GM21723 (cell line): ENCODE results near the gene C1orf232.

Experiments
- ATAC-seq: cut with Tn5 transposase; IDR thresholded peaks from one replicate; pipeline ENCODE4 v1.9.1; 2021; ENCODE audit warnings: mild to moderate bottlenecking, moderate library complexity; ENCODE audit not compliant: unreplicated experiment

C1orf232 gene

GRCh38 chr1:26168410-26169197, at the start of gene C1orf232:
Gene C1orf232, minus strand, starts transcription at chr1:26168963. Its CDS starts 464 bp downstream, at chr1:26168499.
- no peak for ATAC-seq

- no peak for ATAC-seq
Observed at GRCh38 chr1:26215246-26215645, 46.5 kb upstream of the C1orf232 start.

- ATAC-seq = no peak
Observed at GRCh38 chr1:26213335-26213905, 44.7 kb upstream of the C1orf232 start.

GRCh38 chr1:26212726-26213125, 44.0 kb upstream of the C1orf232 start:
- no peak for ATAC-seq

GRCh38 chr1:26210147-26210870, 41.5 kb upstream of the C1orf232 start:
- no peak for ATAC-seq

GRCh38 chr1:26203642-26204318, 35.0 kb upstream of the C1orf232 start:
- no peak for ATAC-seq

GRCh38 chr1:26200413-26200812, 31.6 kb upstream of the C1orf232 start:
- no peak for ATAC-seq

- no peak for ATAC-seq
Observed at GRCh38 chr1:26197813-26198212, 29.1 kb upstream of the C1orf232 start.

- no peak for ATAC-seq
Observed at GRCh38 chr1:26197301-26197700, 28.5 kb upstream of the C1orf232 start.

- ATAC-seq = no peak
Observed at GRCh38 chr1:26195805-26196204, 27.0 kb upstream of the C1orf232 start.

- ATAC-seq = no peak
Observed at GRCh38 chr1:26191739-26192138, 23.0 kb upstream of the C1orf232 start.

GRCh38 chr1:26190373-26190987, 21.7 kb upstream of the C1orf232 start, which contains the start of gene CATSPER4:
Gene CATSPER4, plus strand, starts transcription at chr1:26190602. Its CDS starts 26 bp downstream, at chr1:26190628.
- ATAC-seq = no peak

- no peak for ATAC-seq
Observed at GRCh38 chr1:26189751-26190275, 21.1 kb upstream of the C1orf232 start.

GRCh38 chr1:26189331-26189730, 20.6 kb upstream of the C1orf232 start:
- ATAC-seq = no peak

GRCh38 chr1:26188477-26188876, 19.7 kb upstream of the C1orf232 start:
- no peak for ATAC-seq

GRCh38 chr1:26187882-26188281, 19.1 kb upstream of the C1orf232 start:
- no peak for ATAC-seq

- no peak for ATAC-seq
Observed at GRCh38 chr1:26184883-26185282, 16.1 kb upstream of the C1orf232 start.

GRCh38 chr1:26184086-26184485, 15.3 kb upstream of the C1orf232 start:
- no peak for ATAC-seq

- no peak for ATAC-seq
Observed at GRCh38 chr1:26182383-26182696, 13.6 kb upstream of the C1orf232 start.

GRCh38 chr1:26181586-26182382, 13.0 kb upstream of the C1orf232 start:
- no peak for ATAC-seq
